HG02642 (cell line): ENCODE data around the gene TIE1.
A peak's percentile ranks its signal among the peaks of the same experiment; 100 is the strongest.

Source experiments
- ATAC-seq: cut with Tn5 transposase; IDR thresholded peaks from one replicate; pipeline ENCODE4 v1.9.1; 2021; ENCODE audit warnings: mild to moderate bottlenecking; ENCODE audit not compliant: unreplicated experiment, poor library complexity

Gene TIE1

GRCh38 chr1:43329995-43330751 is 29.4 kb downstream of the TIE1 start:
- ATAC-seq, result no peak

GRCh38 chr1:43331688-43332087 is 30.9 kb downstream of the TIE1 start:
- ATAC-seq, result no peak

GRCh38 chr1:43334453-43335205 is 33.8 kb downstream of the TIE1 start:
- no peak for ATAC-seq

- no peak for ATAC-seq
Measured at GRCh38 chr1:43337588-43337987, 36.8 kb downstream of the TIE1 start, which contains the start of gene MPL. Gene MPL (plus strand): TSS chr1:43337818. CDS start chr1:43337849, 31 bp downstream.

- no peak for ATAC-seq
Measured at GRCh38 chr1:43338001-43338400, 37.2 kb downstream of the TIE1 start.

GRCh38 chr1:43339584-43340232 is 38.9 kb downstream of the TIE1 start:
- no peak for ATAC-seq

- ATAC-seq, result no peak
Measured at GRCh38 chr1:43340559-43340958, 39.8 kb downstream of the TIE1 start.

GRCh38 chr1:43344267-43344850 is 43.6 kb downstream of the TIE1 start:
- ATAC-seq, result no peak

GRCh38 chr1:43345120-43345519 is 44.3 kb downstream of the TIE1 start:
- ATAC-seq, result no peak

- no peak for ATAC-seq
Measured at GRCh38 chr1:43346636-43347035, 45.9 kb downstream of the TIE1 start.

GRCh38 chr1:43348343-43348808 is 47.6 kb downstream of the TIE1 start:
- ATAC-seq, result no peak

- peak; percentile 59 for ATAC-seq
Measured at GRCh38 chr1:43348809-43349593, 48.2 kb downstream of the TIE1 start.

GRCh38 chr1:43349594-43350306 is 49.0 kb downstream of the TIE1 start:
- no peak for ATAC-seq

GRCh38 chr1:43350976-43351375 is 50.2 kb downstream of the TIE1 start:
- ATAC-seq, result no peak

GRCh38 chr1:43351421-43352350 is 50.9 kb downstream of the TIE1 start:
- ATAC-seq, result no peak

GRCh38 chr1:43352351-43352705 is 51.5 kb downstream of the TIE1 start:
- ATAC-seq, result no peak

GRCh38 chr1:43352881-43353280 is 52.1 kb downstream of the TIE1 start:
- ATAC-seq, result no peak

GRCh38 chr1:43354471-43354870 is 53.7 kb downstream of the TIE1 start:
- ATAC-seq, result no peak
